Neural cell (in vitro differentiated cells): ENCODE data around the gene LLGL2. TPM values are rescaled to one million over a fixed set of nuclear protein-coding genes. Genes with fewer than 3 reads are reported as not detected.

Source experiments
- H2AFZ ChIP-seq: fragments of 200-600, 300-800 bp; sonication (generic), shearing (Covaris generic); 2 replicates; pipeline ENCODE4 v1.6.0; 2014; ENCODE audit warnings: low read depth, mild to moderate bottlenecking, antibody characterized with exemption, low read length, moderate library complexity
- H3F3A ChIP-seq: fragments of 200-600 bp; shearing (Covaris generic); 2 replicates; pipeline ENCODE4 v1.6.1; 2016; ENCODE audit warnings: mild to moderate bottlenecking, moderate library complexity, mixed read lengths, antibody characterized with exemption, low read length; ENCODE audit not compliant: insufficient read depth, poor library complexity, severe bottlenecking
- H3K27ac ChIP-seq: fragments of 200-600, 300-800 bp; sonication (generic), shearing (Covaris generic); 2 replicates; pipeline ENCODE4 v1.5.1; 2014; ENCODE audit warnings: mild to moderate bottlenecking, low read length, moderate library complexity
- H3K27me3 ChIP-seq: fragments of 300-800, 200-600 bp; sonication (generic), shearing (Covaris generic); 2 replicates; pipeline ENCODE4 v1.6.0; 2014; ENCODE audit warnings: mild to moderate bottlenecking, low read depth, low read length, moderate library complexity; ENCODE audit not compliant: insufficient read depth
- H3K36me3 ChIP-seq: fragments of 300-800, 200-600 bp; sonication (generic), shearing (Covaris generic); 2 replicates; pipeline ENCODE4 v1.5.1; 2014; ENCODE audit warnings: mild to moderate bottlenecking, antibody characterized with exemption, low read length, moderate library complexity; ENCODE audit not compliant: insufficient read depth
- H3K4me2 ChIP-seq: fragments of 300-800, 200-600 bp; sonication (generic), shearing (Covaris generic); 2 replicates; pipeline ENCODE4 v1.6.0; 2014; ENCODE audit warnings: mild to moderate bottlenecking, low read length
- H3K4me3 ChIP-seq: fragments of 300-800, 200-600 bp; sonication (generic), shearing (Covaris generic); 2 replicates; pipeline ENCODE4 v1.5.1; 2014; ENCODE audit warnings: mild to moderate bottlenecking, low read length, moderate library complexity
- H3K79me2 ChIP-seq: fragments of 200-600 bp; shearing (Covaris generic); replicated peaks from 2 replicates; pipeline ENCODE4 v1.6.0; 2014; ENCODE audit warnings: mild to moderate bottlenecking, low read length, moderate library complexity; ENCODE audit not compliant: insufficient read depth
- H3K9ac ChIP-seq: fragments of 300-800, 200-600 bp; sonication (generic), shearing (Covaris generic); 2 replicates; pipeline ENCODE4 v1.6.1; 2016; ENCODE audit warnings: mild to moderate bottlenecking, low read length, mixed read lengths
- H3K9me2 ChIP-seq: fragments of 200-600 bp; shearing (Covaris generic); 2 replicates; pipeline ENCODE4 v1.6.1; 2016; ENCODE audit warnings: mild to moderate bottlenecking, low read length, mixed read lengths; ENCODE audit not compliant: insufficient read depth
- H3K9me3 ChIP-seq: fragments of 200-600, 300-800 bp; sonication (generic), shearing (Covaris generic); 2 replicates; pipeline ENCODE4 v1.6.1; 2016; ENCODE audit warnings: mild to moderate bottlenecking, mixed run types, low read length, moderate library complexity, mixed read lengths
- H4K20me1 ChIP-seq: fragments of 200-600 bp; shearing (Covaris generic); 2 replicates; pipeline ENCODE4 v1.6.1; 2016; ENCODE audit warnings: mild to moderate bottlenecking, mixed run types; ENCODE audit not compliant: insufficient read depth
- EP300 ChIP-seq: fragments of 450-650 bp; conservative IDR thresholded peaks from 2 replicates; pipeline ENCODE4 v1.6.1; 2014; ENCODE audit warnings: antibody characterized with exemption, mild to moderate bottlenecking, moderate library complexity; ENCODE audit not compliant: poor library complexity, severe bottlenecking
- EZH2 ChIP-seq: fragments of 200-600, 300-800 bp; shearing (Covaris generic), sonication (generic); IDR thresholded peaks from 2 replicates; pipeline ENCODE4 v1.6.1; 2014; ENCODE audit warnings: antibody characterized with exemption, low read length, borderline replicate concordance, mild to moderate bottlenecking; ENCODE audit not compliant: insufficient read depth, poor library complexity, severe bottlenecking
- MXI1 ChIP-seq: fragments of 450-650 bp; conservative IDR thresholded peaks from 2 replicates; pipeline ENCODE4 v1.6.1; 2014; ENCODE audit warnings: antibody characterized with exemption, mild to moderate bottlenecking; ENCODE audit not compliant: poor library complexity, severe bottlenecking
- POLR2AphosphoS5 ChIP-seq: IDR thresholded peaks from 2 replicates; pipeline ENCODE4 v1.6.1; 2012
- RAD21 ChIP-seq: fragments of 450-650 bp; conservative IDR thresholded peaks from 2 replicates; pipeline ENCODE4 v1.6.1; 2014; ENCODE audit warnings: antibody characterized with exemption, mild to moderate bottlenecking, moderate library complexity
- SMC3 ChIP-seq: fragments of 450-650 bp; conservative IDR thresholded peaks from 2 replicates; pipeline ENCODE4 v1.6.1; 2014; ENCODE audit warnings: antibody characterized with exemption, mild to moderate bottlenecking, moderate library complexity; ENCODE audit not compliant: poor library complexity
- TAF1 ChIP-seq: IDR thresholded peaks from 2 replicates; pipeline ENCODE4 v1.6.1; 2012; ENCODE audit warnings: low read depth
- polyA plus RNA-seq: library from polyadenylated mRNA; depleted of rRNA; stranded (reverse); fragments of >200 nt; gene quantifications from 2 replicates; pipeline ENCODE4 v1.2.3, GENCODE V29; 2014
- TF ChIP-seq, protein P1 (sequence below): fragments of 450-650 bp; IDR thresholded peaks from 2 replicates; pipeline ENCODE4 v1.5.1; 2014; ENCODE audit warnings: antibody characterized with exemption, mild to moderate bottlenecking, moderate library complexity; ENCODE audit not compliant: poor library complexity, severe bottlenecking
- TF ChIP-seq, protein P2 (sequence below): IDR thresholded peaks from 2 replicates; pipeline ENCODE4 v1.6.1; 2012; ENCODE audit warnings: borderline replicate concordance

The LLGL2 gene
- polyA plus RNA-seq, 1 donor from 2014 or later = 0.95 TPM

DNA sequence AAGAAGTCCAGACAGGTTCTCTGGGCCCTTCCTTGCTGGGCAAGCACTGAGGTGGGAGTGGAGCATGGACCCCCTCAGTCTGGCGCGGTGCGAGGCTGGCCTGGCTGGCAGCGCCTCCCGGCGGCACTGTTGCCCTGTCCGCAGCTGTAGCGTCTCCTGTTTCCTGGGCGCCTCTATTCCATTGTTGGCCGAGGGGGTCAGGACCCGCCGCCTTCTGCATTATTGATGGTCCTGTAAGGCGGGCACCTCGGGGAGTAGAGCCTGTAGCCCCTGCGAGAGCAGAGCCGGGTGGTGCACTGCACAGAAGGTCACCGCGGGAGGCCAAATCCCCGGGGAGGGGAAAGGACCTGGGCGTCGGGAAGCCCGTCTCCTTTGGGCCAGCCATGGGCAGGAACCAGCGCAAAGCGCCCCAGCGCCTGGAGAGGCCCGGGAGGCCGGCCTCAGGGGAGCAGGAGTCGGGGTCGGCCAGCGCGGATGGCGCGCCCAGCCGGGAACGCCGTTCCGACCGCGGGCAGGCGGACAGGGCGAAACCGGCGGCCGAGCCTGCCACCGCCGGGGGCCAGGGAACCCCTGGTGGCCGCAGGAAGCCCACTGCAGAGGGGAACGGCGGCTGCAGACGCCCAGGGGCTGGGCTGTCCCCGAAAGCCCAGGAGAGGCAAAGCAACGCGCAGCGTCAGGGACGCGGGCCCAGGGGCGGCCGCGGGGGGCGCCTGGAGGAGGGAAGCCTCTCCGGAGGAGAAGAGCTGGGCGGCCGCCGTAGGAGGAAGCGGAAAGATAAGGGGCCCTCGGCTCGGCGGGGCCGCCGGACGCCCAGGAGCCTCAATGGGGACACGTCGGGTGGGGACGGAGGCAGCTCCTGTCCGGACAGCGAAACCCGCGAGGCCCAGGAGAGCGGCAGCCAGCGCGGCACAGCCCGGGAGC, 62.4 kb downstream of the LLGL2 start, which contains the start of gene MYO15B:
MYO15B (plus strand) TSS at position 126 of the 921 bp plus-strand sequence; CDS start at position 384, 258 bp downstream.
- Histone ChIP-seq H3K9me3 (no peaks in the 10 kb centered on the region), H3K27ac (no peak within 1 kb of the TSS), H3K36me3 (no peaks in the 10 kb centered on the region), H3K4me2 (no peak within 1 kb of the TSS), H3F3A (no peaks in the 10 kb centered on the region), H3K4me3 (peak within 1 kb of the TSS; percentile 35), H3K79me2 (no peaks in the 10 kb centered on the region), H3K9me2 (no peaks in the 10 kb centered on the region), H4K20me1 (no peaks in the 10 kb centered on the region), H3K27me3 (peaks cover 25% of the 10 kb centered on the region), H2AFZ (no peak within 1 kb of the TSS), H3K9ac (no peak within 1 kb of the TSS)
- TF ChIP-seq, protein P1, sequence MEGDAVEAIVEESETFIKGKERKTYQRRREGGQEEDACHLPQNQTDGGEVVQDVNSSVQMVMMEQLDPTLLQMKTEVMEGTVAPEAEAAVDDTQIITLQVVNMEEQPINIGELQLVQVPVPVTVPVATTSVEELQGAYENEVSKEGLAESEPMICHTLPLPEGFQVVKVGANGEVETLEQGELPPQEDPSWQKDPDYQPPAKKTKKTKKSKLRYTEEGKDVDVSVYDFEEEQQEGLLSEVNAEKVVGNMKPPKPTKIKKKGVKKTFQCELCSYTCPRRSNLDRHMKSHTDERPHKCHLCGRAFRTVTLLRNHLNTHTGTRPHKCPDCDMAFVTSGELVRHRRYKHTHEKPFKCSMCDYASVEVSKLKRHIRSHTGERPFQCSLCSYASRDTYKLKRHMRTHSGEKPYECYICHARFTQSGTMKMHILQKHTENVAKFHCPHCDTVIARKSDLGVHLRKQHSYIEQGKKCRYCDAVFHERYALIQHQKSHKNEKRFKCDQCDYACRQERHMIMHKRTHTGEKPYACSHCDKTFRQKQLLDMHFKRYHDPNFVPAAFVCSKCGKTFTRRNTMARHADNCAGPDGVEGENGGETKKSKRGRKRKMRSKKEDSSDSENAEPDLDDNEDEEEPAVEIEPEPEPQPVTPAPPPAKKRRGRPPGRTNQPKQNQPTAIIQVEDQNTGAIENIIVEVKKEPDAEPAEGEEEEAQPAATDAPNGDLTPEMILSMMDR = no peak
- TF ChIP-seq, protein P2, sequence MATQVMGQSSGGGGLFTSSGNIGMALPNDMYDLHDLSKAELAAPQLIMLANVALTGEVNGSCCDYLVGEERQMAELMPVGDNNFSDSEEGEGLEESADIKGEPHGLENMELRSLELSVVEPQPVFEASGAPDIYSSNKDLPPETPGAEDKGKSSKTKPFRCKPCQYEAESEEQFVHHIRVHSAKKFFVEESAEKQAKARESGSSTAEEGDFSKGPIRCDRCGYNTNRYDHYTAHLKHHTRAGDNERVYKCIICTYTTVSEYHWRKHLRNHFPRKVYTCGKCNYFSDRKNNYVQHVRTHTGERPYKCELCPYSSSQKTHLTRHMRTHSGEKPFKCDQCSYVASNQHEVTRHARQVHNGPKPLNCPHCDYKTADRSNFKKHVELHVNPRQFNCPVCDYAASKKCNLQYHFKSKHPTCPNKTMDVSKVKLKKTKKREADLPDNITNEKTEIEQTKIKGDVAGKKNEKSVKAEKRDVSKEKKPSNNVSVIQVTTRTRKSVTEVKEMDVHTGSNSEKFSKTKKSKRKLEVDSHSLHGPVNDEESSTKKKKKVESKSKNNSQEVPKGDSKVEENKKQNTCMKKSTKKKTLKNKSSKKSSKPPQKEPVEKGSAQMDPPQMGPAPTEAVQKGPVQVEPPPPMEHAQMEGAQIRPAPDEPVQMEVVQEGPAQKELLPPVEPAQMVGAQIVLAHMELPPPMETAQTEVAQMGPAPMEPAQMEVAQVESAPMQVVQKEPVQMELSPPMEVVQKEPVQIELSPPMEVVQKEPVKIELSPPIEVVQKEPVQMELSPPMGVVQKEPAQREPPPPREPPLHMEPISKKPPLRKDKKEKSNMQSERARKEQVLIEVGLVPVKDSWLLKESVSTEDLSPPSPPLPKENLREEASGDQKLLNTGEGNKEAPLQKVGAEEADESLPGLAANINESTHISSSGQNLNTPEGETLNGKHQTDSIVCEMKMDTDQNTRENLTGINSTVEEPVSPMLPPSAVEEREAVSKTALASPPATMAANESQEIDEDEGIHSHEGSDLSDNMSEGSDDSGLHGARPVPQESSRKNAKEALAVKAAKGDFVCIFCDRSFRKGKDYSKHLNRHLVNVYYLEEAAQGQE = no peak
- TF ChIP-seq TAF1 (no peak), POLR2AphosphoS5 (no peak), EZH2 (no peak), RAD21 (no peak), MXI1 (no peak), SMC3 (no peak), EP300 (no peak)

DNA sequence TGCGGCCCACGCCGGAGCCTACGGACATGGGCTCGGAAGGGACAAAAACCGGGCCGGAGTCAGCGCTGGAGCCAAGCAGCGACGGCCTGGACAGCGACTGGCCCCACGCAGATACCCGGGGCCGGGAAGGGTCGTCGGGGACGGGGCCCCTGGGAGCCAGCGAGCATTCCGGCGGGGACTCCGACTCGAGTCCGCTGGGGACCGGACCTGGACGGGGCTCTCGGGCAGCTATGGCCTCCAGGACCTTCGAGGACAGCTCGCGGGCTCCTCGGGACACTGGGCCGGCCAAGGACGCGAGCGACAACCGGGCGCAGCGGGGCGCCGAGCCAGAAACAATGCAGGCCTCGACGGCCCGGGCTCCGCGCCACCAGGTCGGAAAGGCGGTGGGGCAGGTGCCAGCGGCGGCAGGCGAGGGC, 63.1 kb downstream of the LLGL2 start:
- Histone ChIP-seq H2AFZ (no peak overlapping the region), H3K36me3 (no peaks in the 10 kb centered on the region), H3K9me3 (no peaks in the 10 kb centered on the region), H3K9ac (no peak overlapping the region), H3K9me2 (no peaks in the 10 kb centered on the region), H3K79me2 (no peaks in the 10 kb centered on the region), H3K27me3 (peaks cover 25% of the 10 kb centered on the region), H4K20me1 (no peaks in the 10 kb centered on the region), H3K4me3 (peak overlapping the region; percentile 35), H3K4me2 (no peak overlapping the region), H3K27ac (no peak overlapping the region), H3F3A (no peaks in the 10 kb centered on the region)
- TF ChIP-seq SMC3 = no peak
- TF ChIP-seq, protein P2 = no peak
- TF ChIP-seq TAF1 = no peak
- TF ChIP-seq, protein P1 = no peak
- no peak for TF ChIP-seq EZH2
- TF ChIP-seq EP300 = no peak
- TF ChIP-seq MXI1 = no peak
- TF ChIP-seq POLR2AphosphoS5 = no peak
- TF ChIP-seq RAD21 = no peak
